Stomach (tissue), 9 donors: Measurements from ENCODE around the gene ZNF212. TPM values are rescaled to one million over a fixed set of nuclear protein-coding genes. Genes with fewer than 3 reads are reported as not detected.

Experiments used
- DNase-seq, 2 donors: peaks; one replicate each; pipeline versions ENCODE4 v3.0.0 to v3.0.0-alpha.2; 2013 to 2019
- H3K27ac ChIP-seq, 5 donors: fragments of 200-600 bp in 4 of 5; sonication (generic) in 4 of 5; one replicate each; pipeline ENCODE4 v1.5.1; 2013 to 2019; ENCODE audit warnings: mild to moderate bottlenecking in 1 of 5, moderate library complexity in 1 of 5
- H3K27me3 ChIP-seq, 3 donors: fragments of 200-600 bp; sonication (generic); one replicate each; pipeline ENCODE4 v1.5.1; 2017 to 2019; ENCODE audit warnings: mixed run types in 1 of 3
- H3K36me3 ChIP-seq, 4 donors: fragments of 200-600 bp; sonication (generic); 1 replicate in 3 of 4; 2 replicates in 1 of 4; pipeline ENCODE4 v1.5.1; 2016 to 2019
- H3K4me1 ChIP-seq, 4 donors: fragments of 200-600 bp; sonication (generic); one replicate each; pipeline ENCODE4 v1.5.1; 2016 to 2019
- H3K4me3 ChIP-seq, 4 donors: fragments of 200-600 bp; sonication (generic) in 3 of 4; one replicate each; pipeline ENCODE4 v1.5.1; 2016 to 2019; ENCODE audit warnings: mild to moderate bottlenecking in 1 of 4
- H3K9me3 ChIP-seq, 4 donors: fragments of 200-600 bp; sonication (generic); one replicate each; pipeline ENCODE4 v1.5.1; 2016 to 2019
- CTCF ChIP-seq, 7 experiments: fragments of 450-650 bp in 4 of 7; fragments of 200-600 bp in 3 of 7; sonication (generic) in 3 of 7; IDR thresholded peaks; one replicate each; pipeline ENCODE4 v1.5.1; 2016 to 2019; ENCODE audit warnings: antibody characterized with exemption in 7 of 7, control low read depth in 2 of 7, mild to moderate bottlenecking in 1 of 7
- EP300 ChIP-seq: sonication (generic); formaldehyde crosslinking; IDR thresholded peaks from one replicate; pipeline ENCODE4 v1.6.1; 2017; ENCODE audit warnings: antibody characterized with exemption
- POLR2A ChIP-seq, 4 donors: fragments of 450-650 bp; IDR thresholded peaks; one replicate each; pipeline ENCODE4 v1.6.1; 2016; ENCODE audit warnings: antibody characterized with exemption in 4 of 4, control low read depth in 2 of 4, mild to moderate bottlenecking in 1 of 4, moderate library complexity in 1 of 4
- POLR2AphosphoS5 ChIP-seq, 3 donors: sonication (generic); formaldehyde crosslinking; IDR thresholded peaks; one replicate each; pipeline ENCODE4 v1.6.1; 2016; ENCODE audit warnings: antibody characterized with exemption in 3 of 3
- WGBS, 5 donors: extraction: QIAGEN DNeasy Blood & Tissue Kit in 3 of 5; methylation state at CpG; one replicate each; pipeline versions ENCODE4 v1.1.5 to v1.1.7; 2013 to 2018; 5-methylcytosine and 5-hydroxymethylcytosine counted together
- intact Hi-C: fragments of 100-400 bp; cut with DNase I; formaldehyde crosslinking; loops from one replicate; pipeline ENCODE4 v1.15.1; 2023; ENCODE audit warnings: low total_unique reads
- polyA plus RNA-seq, 3 donors: library from polyadenylated mRNA; stranded (reverse); fragments of 200-250 nt; gene quantifications; one replicate each; pipeline ENCODE4 v1.2.3, GENCODE V29; 2013
- total RNA-seq, 5 donors: library from RNA; depleted of rRNA; stranded (reverse); fragments of >200 nt; gene quantifications; one replicate each; pipeline versions ENCODE4 v1.1.0 to v1.2.3, GENCODE V29; 2014 to 2016
- donor health status: healthy with polysubstance abuse.
- donor health status: Bipolar disorder and iron deficiency.
- donor health status: healthy.

The ZNF212 gene
- total and polyA plus RNA-seq, 8 donors: 2.9 to 42.9 (median 6.4) TPM

GRCh38 chr7:149285603-149286002 is 46.2 kb downstream of the ZNF212 start:
- Histone ChIP-seq H3K4me3 (peak overlapping the region; percentile 63 to 75 (median 68)), H3K4me1 (peaks cover 4 to 21% (median 17%) of the 10 kb centered on the region in 4 donors), H3K27ac (peak overlapping the region in 4 of 5 donors; percentile 55 to 77 (median 67)), H3K9me3 (no peaks in the 10 kb centered on the region), H3K27me3 (no peaks in the 10 kb centered on the region), H3K36me3 (peaks cover 9 to 51% (median 45%) of the 10 kb centered on the region in 4 donors)
- intact Hi-C loops: no loop called here
- peak in 1 of 2 donors; percentile 69 for DNase-seq
- WGBS, 5 donors: 4 to 17% (median 6%) methylated on average over 7 to 11 of the region's 11 CpGs
- TF ChIP-seq POLR2A (IDR thresholded peaks at IDR 0.05): no peak
- TF ChIP-seq POLR2AphosphoS5 (IDR thresholded peaks at IDR 0.05): no peak
- no peak for TF ChIP-seq CTCF (IDR thresholded peaks at IDR 0.05)
- TF ChIP-seq EP300: no peak

- H3K9me3 ChIP-seq: no peaks in the 10 kb centered on the region
- 85 to 91% (median 87%) methylated on average over 3 to 6 of the region's 6 CpGs for WGBS, 5 donors
- peak; percentile 15 to 55 for DNase-seq
- H3K27ac ChIP-seq: no peak overlapping the region
- TF ChIP-seq EP300 (no peak), POLR2A (IDR thresholded peaks at IDR 0.05) (no peak), CTCF (IDR thresholded peaks at IDR 0.05) (no peak), POLR2AphosphoS5 (IDR thresholded peaks at IDR 0.05) (no peak)
- H3K27me3 ChIP-seq: no peaks in the 10 kb centered on the region
- peaks cover 5 to 51% (median 36%) of the 10 kb centered on the region in 4 donors for H3K36me3 ChIP-seq
- peaks cover 4 to 21% (median 17%) of the 10 kb centered on the region in 4 donors for H3K4me1 ChIP-seq
- no peak overlapping the region for H3K4me3 ChIP-seq
- intact Hi-C loops: no loop called here
Observed at GRCh38 chr7:149286811-149287400, 47.5 kb downstream of the ZNF212 start.

GRCh38 chr7:149287622-149288021 is 48.2 kb downstream of the ZNF212 start:
- H3K9me3 ChIP-seq: no peaks in the 10 kb centered on the region
- peaks cover 4 to 21% (median 17%) of the 10 kb centered on the region in 4 donors for H3K4me1 ChIP-seq
- DNase-seq: no peak
- no peak overlapping the region for H3K4me3 ChIP-seq
- H3K27me3 ChIP-seq: no peaks in the 10 kb centered on the region
- H3K36me3 ChIP-seq: peaks cover 0 to 51% (median 35%) of the 10 kb centered on the region in 4 donors
- TF ChIP-seq POLR2AphosphoS5 (IDR thresholded peaks at IDR 0.05) (no peak), CTCF (IDR thresholded peaks at IDR 0.05) (no peak), EP300 (no peak), POLR2A (IDR thresholded peaks at IDR 0.05) (no peak)
- intact Hi-C loops: no loop called here
- WGBS, 5 donors: 90 to 95% (median 93%) methylated on average over 10 of the region's 10 CpGs
- no peak overlapping the region for H3K27ac ChIP-seq

GRCh38 chr7:149289262-149289661 is 49.8 kb downstream of the ZNF212 start:
- 94 to 100% (median 97%) methylated on average over 8 of the region's 8 CpGs for WGBS, 5 donors
- peaks cover 0 to 66% (median 51%) of the 10 kb centered on the region in 4 donors for H3K36me3 ChIP-seq
- peaks cover 4 to 20% (median 17%) of the 10 kb centered on the region in 4 donors for H3K4me1 ChIP-seq
- no peak for DNase-seq
- H3K4me3 ChIP-seq: no peak overlapping the region
- H3K9me3 ChIP-seq: no peaks in the 10 kb centered on the region
- TF ChIP-seq CTCF (IDR thresholded peaks at IDR 0.05) (no peak), EP300 (no peak), POLR2AphosphoS5 (IDR thresholded peaks at IDR 0.05) (no peak), POLR2A (IDR thresholded peaks at IDR 0.05) (no peak)
- no peaks in the 10 kb centered on the region for H3K27me3 ChIP-seq
- intact Hi-C loops: no loop called here
- H3K27ac ChIP-seq: no peak overlapping the region
